PC-3 (cell line): Measurements from ENCODE around the gene WDR3.

ENCODE experiments used
- EZH2phosphoT487 ChIP-seq: fragments of 300-600 bp; sonication (generic); IDR thresholded peaks from 2 replicates; pipeline ENCODE4 v1.6.1; 2018; ENCODE audit warnings: mild to moderate bottlenecking, antibody characterized with exemption, low read length, borderline replicate concordance
- TF ChIP-seq, protein P1 (sequence below): fragments of 300-600 bp; sonication (generic); conservative IDR thresholded peaks from 2 replicates; pipeline ENCODE4 v1.5.1; 2017; ENCODE audit warnings: antibody characterized with exemption, low read depth, mild to moderate bottlenecking, low read length

DNA sequence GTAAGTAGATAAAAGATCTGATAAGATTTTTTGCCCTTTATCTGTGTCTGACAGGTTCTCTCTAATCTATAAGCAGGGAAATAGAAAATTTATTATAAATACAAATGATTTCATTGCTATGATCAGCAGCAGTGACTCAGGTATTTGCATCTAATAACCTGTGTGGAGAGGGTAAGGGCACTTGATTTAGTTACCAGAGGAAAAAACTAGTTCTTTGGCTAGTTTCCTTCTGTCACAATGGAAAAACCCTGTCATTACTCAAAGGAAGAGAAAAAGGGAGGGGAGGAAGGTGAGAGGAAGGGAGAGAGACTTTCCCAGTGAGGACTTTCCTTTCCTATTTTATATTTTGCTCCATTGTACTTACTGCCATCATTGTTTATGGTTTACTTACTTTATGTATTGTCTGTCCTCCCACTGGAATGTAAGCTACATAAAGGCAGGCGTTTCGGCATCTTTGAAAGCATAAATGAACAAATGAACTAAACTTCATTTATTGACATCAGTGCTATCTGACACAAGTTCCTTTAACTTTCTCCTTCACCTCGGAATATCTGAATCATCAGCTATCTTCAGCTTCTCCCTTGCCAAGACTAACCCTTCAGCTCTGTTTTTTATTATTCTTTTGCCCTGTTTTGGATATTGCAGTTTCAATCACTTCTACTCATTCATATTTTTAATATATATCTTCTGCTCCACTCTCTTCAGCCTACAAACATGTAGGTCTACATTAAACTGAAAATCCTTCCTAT is 34.9 kb downstream of the WDR3 start:
- TF ChIP-seq, protein P1, sequence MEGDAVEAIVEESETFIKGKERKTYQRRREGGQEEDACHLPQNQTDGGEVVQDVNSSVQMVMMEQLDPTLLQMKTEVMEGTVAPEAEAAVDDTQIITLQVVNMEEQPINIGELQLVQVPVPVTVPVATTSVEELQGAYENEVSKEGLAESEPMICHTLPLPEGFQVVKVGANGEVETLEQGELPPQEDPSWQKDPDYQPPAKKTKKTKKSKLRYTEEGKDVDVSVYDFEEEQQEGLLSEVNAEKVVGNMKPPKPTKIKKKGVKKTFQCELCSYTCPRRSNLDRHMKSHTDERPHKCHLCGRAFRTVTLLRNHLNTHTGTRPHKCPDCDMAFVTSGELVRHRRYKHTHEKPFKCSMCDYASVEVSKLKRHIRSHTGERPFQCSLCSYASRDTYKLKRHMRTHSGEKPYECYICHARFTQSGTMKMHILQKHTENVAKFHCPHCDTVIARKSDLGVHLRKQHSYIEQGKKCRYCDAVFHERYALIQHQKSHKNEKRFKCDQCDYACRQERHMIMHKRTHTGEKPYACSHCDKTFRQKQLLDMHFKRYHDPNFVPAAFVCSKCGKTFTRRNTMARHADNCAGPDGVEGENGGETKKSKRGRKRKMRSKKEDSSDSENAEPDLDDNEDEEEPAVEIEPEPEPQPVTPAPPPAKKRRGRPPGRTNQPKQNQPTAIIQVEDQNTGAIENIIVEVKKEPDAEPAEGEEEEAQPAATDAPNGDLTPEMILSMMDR = no peak
- TF ChIP-seq EZH2phosphoT487 = no peak
